Cardiac fibroblast (primary cell): ENCODE measurements around the gene EIF5.

Source experiments
- DNase-seq, 2 donors: peaks; one replicate each; pipeline versions ENCODE4 v3.0.0 to v3.0.0-alpha.2; 2010; ENCODE audit warnings: low read depth in 2 of 2
- H3K4me3 ChIP-seq, 2 donors: replicated peaks in 1 of 2; 1 replicate in 1 of 2; 2 replicates in 1 of 2; pipeline ENCODE4 v1.5.1; 2011; ENCODE audit warnings: low read depth in 2 of 2, low read length in 2 of 2, mild to moderate bottlenecking in 2 of 2, moderate library complexity in 1 of 2
- CTCF ChIP-seq: IDR thresholded peaks from one replicate; pipeline ENCODE4 v1.5.1; 2011; ENCODE audit warnings: low read depth, mild to moderate bottlenecking, low read length, inconsistent platforms

The EIF5 gene

GRCh38 chr14:103385929-103386712 lies 52.1 kb downstream of the EIF5 start:
- peak overlapping the region; percentile 91 to 92 for H3K4me3 ChIP-seq
- DNase-seq = peak in 1 of 2 donors; percentile 46
- TF ChIP-seq CTCF = no peak

DNA sequence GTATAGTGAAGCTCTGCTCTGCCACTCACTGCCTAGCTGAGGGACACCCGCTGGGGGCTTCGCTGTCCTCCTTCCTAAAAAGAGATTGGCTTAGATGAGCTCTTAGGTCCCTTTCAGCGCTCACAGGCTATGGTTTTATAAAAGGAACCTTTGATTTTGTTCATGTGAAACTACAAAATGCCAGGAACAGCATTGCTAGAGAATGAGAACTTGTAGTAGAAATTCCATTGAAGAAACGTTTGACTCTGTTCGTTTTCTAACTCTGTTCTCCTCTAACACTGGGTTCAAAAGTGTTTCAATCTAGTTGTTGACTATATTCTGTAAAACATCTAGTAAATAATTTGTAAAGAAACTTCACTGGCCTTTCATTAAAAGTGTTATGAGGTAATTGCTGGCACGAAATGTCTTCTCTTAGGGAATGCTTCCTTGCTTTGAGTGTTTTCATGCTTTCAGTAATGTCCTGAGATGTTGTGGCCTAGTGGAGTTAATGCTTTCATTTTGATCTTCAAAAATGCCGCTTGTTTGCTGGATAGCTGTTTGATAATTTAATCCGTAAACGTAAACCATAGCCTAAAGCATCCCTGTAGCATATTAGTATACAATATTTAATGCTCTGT lies 52.8 kb downstream of the EIF5 start:
- no peak for TF ChIP-seq CTCF
- DNase-seq = peak in 1 of 2 donors; percentile 38
- peak overlapping the region; percentile 91 to 92 for H3K4me3 ChIP-seq

- H3K4me3 ChIP-seq = no peak overlapping the region
- TF ChIP-seq CTCF = no peak
- DNase-seq = no peak
Observed at GRCh38 chr14:103388664-103389063, 54.6 kb downstream of the EIF5 start.

DNA sequence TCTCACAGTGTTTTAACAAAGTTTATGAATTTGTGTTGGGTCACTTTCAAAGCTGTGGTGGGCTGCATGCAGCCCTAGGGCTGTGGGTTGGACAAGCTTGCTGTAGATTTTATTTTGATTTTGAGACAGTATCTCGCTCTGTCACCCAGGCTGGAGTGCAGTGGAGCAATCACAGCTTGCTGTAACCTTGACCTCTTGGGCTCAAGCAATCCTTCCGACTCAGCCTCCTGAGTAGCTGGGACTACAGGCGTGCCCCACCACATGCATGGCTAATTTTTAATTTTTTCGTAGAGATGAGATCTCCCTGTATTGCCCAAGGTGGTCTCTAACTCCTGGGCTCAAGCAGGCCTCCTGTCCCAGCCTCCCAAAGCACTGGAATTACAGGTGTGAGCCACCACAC lies 56.6 kb downstream of the EIF5 start:
- TF ChIP-seq CTCF = no peak
- DNase-seq = no peak
- no peak overlapping the region for H3K4me3 ChIP-seq

DNA sequence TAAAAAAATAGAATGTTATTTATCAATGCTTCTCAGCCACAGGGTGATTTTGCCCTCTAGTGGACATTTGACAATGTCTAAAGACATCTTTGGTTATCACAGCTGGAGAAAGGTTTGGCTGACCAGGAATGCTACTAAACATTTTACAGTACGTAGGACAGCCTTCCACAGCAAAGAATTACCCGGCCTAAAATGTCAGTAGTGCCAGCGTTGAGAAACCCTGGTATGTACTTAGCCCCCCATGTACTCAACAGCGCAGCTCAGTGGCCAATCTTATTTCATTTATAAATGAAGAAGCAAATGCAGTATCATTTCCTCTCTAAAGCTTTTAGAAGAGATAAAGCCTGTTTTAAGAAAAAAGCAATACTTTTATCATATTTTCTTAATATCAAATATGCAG lies 57.0 kb downstream of the EIF5 start:
- TF ChIP-seq CTCF = peak; percentile 61
- peak; percentile 82 to 92 for DNase-seq
- H3K4me3 ChIP-seq = no peak overlapping the region

GRCh38 chr14:103392106-103392505 lies 58.1 kb downstream of the EIF5 start:
- H3K4me3 ChIP-seq = no peak overlapping the region
- DNase-seq = no peak
- no peak for TF ChIP-seq CTCF
